ENCODE results near the gene MAGED1. TPM values are rescaled to one million over a fixed set of nuclear protein-coding genes. Genes with fewer than 3 reads are reported as not detected.

The MAGED1 gene, protein sequence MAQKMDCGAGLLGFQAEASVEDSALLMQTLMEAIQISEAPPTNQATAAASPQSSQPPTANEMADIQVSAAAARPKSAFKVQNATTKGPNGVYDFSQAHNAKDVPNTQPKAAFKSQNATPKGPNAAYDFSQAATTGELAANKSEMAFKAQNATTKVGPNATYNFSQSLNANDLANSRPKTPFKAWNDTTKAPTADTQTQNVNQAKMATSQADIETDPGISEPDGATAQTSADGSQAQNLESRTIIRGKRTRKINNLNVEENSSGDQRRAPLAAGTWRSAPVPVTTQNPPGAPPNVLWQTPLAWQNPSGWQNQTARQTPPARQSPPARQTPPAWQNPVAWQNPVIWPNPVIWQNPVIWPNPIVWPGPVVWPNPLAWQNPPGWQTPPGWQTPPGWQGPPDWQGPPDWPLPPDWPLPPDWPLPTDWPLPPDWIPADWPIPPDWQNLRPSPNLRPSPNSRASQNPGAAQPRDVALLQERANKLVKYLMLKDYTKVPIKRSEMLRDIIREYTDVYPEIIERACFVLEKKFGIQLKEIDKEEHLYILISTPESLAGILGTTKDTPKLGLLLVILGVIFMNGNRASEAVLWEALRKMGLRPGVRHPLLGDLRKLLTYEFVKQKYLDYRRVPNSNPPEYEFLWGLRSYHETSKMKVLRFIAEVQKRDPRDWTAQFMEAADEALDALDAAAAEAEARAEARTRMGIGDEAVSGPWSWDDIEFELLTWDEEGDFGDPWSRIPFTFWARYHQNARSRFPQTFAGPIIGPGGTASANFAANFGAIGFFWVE
- polyA plus RNA-seq (ENCODE audit: insufficient read length), result 251 TPM

DNA sequence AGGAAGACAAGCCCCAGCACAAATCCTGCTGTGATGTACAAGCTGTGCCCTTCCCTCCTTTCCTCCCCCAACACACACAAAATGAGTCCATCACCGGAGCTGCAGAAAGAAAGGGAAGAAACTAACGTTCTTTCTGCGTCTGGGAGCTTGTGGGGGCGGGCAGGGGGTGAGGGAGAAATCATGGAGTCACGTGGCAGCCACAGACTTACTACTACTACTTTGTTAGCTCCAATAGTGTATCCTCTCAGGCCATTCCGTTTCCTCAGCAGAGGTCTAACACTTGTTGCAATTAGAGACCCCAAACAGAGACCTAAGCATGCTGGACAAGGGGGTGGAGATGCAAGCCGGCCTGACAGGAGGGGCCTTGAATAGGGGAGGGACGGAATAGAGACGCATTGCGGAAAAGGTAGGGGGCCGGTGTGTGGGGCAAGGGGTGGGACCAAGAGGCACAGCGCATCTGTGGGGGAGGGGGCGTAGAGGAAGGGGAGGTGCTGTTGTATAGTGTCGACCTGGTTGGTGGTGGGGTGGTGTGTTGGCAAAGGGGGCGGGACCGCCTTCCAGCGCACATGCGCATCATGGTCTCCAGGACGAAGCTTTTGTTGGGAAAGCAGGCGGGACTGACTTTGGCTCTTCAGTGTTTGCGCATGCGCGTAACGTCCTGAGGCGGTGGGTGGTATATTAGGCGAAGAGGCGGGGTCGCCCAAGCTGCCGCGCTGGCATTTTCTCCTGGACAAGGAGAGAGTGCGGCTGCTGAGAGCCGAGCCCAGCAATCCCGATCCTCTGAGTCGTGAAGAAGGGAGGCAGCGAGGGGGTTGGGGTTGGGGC lies at the start of gene MAGED1:
Gene MAGED1 (plus strand): TSS at position 703 of the 825 bp plus-strand sequence. CDS start 682 bp downstream, outside the sequence.
- DNase-seq (ENCODE audit: low read depth), result peak; percentile 86

DNA sequence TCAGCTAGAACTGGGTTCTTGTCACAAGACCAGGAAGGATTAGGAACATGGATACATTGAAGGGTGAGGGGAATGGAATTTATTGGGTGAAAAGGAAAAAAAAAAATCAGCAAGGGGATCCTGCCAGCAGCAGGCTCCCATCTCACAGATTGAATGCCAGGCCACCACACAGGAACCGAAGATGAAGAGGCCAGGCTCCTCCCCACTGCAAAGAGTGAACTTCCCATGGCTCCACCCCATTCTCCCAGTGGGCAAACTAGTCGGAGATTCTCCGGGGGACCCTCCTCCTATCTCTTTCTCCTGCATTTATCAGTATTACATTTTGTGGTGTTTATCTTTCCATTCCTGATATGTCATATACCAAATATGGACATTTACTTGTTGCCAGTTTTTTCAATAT lies 46.0 kb upstream of the MAGED1 start:
- DNase-seq (ENCODE audit: low read depth), result no peak

DNA sequence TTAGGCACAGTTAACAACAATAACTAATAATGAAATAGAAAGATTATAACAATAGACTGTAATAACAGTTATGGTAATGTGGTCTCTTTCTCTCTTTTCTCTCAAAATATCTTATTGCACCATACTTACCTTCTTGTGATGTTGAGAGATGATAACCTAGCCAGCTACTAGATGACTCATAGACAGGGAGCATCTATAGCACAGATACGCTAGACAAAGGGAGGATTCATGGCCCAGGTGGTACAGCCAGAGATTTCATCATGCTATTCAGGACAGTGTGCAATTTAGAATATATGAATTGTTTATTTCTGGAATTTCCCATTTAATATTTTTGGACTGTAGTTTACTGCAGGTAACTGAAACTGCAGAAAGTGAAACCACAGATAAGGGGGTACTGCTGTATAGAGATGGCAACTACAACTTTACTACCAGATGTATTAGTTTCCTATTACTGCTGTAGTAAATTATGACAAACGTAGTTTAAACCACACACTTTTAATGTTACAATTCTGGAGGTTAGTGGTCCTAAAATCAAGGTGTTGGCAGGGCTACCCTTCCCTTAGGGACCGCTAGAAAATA lies 41.8 kb upstream of the MAGED1 start:
- no peak for DNase-seq (ENCODE audit: low read depth)

DNA sequence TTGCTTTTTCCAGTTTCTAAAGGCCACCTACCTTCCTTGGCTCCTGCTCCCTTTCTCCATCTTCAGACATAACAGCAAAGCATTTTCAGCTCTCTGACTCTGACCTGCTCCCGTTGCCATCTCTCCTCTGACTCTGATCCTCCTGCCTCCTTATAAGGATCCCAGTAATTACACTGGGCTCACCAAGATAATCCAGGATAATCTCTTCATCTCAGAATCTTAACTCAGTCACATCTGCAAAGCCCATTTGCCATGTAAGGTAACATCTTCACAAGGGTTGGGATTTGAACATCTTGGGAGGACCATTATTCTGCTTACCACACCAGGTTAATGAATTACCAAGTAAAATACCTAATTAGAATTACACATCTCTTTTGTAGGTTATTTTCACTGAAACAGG lies 41.3 kb upstream of the MAGED1 start:
- no peak for DNase-seq (ENCODE audit: low read depth)

DNA sequence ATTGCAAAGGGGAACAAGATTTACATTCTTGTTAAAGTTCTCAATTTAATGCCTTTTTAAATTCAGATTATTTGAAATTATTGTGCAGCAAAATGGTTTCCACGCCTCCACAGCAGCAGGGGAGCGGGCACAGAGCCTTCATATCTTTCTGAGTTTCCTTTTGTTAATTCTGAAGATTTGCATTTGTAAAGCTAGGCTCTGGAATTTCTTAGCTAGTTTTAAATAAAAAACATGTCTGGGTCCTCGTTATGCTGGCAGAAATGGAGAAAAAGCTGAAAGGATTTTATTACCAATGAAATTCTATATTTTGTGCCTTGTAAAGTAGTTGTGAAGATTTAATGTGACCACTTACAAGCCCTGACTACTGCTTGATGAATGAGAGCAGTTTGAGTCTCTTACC lies 40.8 kb upstream of the MAGED1 start:
- DNase-seq (ENCODE audit: low read depth), result no peak

DNA sequence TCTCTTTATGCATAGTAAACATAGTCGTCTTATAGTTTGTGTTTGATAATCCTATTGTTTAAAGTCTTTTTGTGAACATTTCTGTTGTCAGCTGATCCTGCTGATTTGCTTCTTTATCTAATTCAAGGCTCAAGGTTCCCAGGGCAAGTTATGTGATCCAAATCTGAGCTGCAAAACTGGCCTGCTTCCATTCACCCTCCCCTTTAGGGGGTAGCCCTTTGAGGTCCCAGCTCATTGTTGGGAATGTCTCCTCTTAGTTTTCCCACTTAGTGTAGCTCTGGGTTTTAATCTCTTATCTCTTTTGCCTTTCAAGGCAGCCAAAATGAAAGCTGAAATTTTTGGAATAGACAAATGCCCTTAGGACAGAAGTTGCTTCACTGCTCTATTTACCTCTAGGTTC lies 40.2 kb upstream of the MAGED1 start:
- DNase-seq (ENCODE audit: low read depth), result no peak

DNA sequence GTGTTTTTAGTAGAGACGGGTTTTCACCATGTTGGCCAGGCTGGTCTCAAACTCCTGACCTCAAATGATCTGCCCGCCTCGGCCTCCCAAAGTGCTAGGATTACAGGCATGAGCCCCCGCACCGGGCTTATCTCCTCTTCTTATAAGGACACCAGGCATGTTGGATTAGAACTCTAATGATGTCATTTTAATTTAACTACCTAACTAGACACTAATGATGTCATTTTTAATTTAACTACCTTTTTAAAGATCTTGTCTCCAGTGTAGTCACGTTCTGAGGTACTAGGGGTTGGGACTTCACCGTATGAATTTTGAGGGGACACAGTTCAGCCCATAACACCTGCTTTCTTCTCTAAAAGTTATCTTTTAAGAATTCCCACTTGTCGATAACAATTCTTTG lies 37.7 kb upstream of the MAGED1 start:
- DNase-seq (ENCODE audit: low read depth), result no peak

DNA sequence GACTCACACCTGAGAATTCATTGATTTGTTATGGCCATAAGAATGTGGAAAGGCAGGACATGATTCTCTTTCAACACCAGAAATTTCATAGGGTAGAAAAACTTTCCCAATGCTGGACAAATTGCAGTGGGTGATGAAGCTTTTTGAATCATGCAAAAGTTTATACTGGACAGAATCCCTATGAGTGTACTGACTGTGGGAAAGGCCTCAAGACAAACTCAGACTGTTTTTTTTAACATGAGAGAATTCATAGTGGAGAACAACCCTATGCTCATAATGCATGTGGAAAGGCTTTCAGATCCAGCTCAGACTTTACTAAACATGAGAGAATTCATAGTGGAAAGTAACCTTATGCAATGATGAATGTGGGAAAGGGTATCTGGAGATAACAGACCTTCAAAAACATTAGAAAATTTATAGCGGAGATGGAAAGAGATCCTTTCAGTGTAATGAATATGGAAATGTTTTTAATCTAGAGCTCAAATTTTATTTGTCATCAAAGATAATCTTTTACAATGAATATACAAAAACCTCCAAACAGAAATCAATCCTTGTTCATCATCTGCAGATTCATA lies 36.2 kb upstream of the MAGED1 start:
- no peak for DNase-seq (ENCODE audit: low read depth)

DNA sequence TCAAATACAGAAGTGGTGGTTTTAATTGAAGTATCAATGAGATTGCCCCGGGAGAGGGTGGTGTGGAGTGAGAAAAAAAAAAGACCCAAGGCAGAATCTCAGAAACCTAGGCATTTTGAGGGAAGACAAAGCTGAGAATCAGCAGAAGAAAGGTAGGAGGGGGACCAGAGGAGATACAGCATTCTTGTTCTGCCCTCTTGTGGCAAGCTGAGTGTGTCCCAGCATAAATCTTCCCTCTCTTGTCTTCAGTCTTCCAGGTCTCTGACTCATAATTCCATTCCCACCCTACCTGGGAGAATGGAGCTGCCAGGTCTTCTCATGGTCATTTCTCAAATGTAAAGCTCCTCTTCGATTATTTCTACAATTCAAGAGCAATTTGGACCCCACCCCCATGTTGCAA lies 32.7 kb upstream of the MAGED1 start:
- peak; percentile 11 for DNase-seq (ENCODE audit: low read depth)

DNA sequence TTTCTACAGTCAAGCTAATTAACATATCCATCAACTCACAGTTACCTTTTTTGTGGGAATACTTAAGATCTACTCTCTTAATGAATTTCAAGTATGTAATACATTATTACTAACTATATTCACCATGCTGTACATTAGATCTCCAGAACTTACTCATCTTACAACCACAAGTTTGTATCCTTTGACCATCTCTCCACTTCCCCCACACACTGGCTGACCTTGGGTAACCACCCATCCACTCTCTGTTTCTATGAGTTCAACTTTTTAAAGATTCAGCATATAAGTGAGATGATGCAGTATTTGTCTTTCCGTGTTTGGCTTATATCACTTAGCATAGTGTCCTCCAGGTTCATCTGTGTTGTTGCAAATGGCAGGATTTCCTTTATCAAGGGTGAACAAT lies 30.5 kb upstream of the MAGED1 start:
- no peak for DNase-seq (ENCODE audit: low read depth)

DNA sequence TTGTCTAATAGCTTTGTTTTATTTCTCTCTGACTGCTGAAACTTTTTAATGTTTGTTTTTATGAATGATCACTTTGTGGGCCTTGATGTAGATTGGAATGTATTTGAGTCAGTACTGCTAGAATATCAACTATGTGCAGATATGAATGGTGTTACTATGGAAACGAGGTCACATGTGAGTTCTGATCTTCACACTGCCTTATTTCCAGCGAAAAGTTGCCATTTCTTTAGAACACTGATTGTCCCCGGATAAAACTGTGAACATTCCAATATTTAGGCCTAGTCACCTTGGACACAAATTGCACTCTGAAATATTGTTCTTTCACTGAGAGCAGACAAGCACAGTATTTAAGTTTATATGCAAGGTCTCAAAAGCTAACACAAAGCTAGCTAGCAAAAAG lies 27.2 kb upstream of the MAGED1 start:
- DNase-seq (ENCODE audit: low read depth), result no peak

DNA sequence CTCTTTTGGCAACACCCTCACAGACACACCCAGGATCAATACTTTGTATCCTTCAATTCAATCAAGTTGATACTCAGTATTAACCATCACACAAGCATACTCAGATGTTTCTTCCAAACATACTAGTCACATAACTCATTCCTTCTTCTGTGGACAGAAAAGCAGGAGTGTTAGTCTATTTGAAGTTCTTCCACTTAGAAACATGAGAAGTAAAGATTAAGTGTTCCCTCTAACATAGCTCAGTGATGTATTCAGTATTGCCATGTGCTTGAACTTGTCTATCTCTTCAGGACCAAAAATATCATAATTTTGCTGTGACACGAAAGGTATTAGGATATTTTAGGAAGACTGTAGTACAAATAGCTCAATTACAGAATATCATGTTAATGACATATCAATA lies 25.8 kb upstream of the MAGED1 start:
- DNase-seq (ENCODE audit: low read depth), result no peak

DNA sequence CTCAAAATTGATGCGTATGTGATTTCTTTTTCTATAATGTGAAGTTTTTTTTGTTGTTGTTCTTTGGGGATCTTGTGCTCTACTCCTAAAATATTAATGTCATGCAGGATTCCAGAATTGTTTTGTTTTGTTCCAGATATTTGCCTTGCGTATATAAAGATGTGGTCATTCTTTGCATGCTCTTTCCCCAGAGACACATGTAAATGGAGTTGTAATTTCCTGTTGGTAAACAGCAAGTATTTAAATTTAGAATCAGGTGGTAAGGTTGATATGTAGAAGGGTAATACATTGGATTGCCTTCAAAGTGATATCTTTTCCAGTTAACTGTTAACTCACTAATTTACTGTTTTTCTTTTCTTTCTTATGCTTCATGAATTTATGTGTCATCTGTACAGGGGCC lies 23.1 kb upstream of the MAGED1 start:
- no peak for DNase-seq (ENCODE audit: low read depth)

DNA sequence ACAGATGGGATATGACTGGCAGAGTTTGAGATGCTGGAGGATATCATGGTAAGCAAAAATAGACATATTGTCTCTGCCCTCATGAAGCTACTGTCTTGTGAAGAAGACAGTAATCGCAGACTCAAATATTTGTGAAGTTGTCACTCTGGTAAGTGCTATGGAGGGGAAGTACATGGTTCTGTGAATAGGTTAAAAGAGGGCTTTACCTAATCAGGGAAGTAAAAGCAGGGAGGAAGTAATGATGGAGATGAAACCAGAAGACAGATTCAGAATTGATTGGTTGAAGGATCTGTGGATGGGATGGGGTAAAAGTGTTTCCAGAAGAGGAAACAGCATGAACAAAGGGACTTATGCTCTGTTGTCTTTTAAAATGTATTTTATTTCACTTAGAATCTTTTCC lies 19.3 kb upstream of the MAGED1 start:
- DNase-seq (ENCODE audit: low read depth), result no peak

DNA sequence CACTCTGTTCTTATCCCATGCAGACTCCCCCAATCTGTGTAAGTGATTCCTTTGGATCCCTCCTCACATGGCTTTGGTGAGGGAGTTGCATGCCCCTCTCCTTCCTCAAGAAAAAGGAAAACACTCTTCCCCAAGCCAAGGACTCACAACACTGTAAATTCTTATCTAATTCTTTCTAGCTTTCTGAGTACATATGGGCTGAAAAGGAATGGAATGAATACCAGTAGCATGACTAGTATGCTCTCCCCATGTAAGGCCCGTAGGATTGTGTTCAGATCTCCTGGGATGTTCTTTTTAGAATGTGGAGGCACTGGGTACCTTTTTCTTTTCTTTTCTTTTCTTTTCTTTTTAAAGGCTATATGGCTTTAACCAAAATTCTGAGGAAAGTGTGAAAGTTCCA lies 17.0 kb upstream of the MAGED1 start:
- DNase-seq (ENCODE audit: low read depth), result no peak

DNA sequence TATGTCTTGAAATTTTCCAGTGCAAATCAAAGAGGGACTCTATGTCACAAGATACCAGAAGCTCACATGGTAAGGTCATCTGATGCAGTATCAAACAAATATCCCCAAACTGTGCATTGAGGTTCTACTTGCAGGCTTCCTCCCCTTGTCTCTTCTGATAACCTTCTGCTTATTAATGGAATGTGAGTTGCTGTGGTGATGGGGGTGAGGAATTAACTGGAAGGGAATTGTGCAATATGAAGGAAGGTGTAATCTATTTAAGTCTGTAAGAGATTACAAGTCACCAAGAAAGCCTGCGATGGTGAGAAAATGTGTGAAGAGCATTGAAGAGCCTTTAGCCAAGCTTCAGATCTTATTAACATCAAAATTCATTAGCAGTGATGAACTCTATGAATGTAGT lies 15.4 kb upstream of the MAGED1 start:
- no peak for DNase-seq (ENCODE audit: low read depth)

DNA sequence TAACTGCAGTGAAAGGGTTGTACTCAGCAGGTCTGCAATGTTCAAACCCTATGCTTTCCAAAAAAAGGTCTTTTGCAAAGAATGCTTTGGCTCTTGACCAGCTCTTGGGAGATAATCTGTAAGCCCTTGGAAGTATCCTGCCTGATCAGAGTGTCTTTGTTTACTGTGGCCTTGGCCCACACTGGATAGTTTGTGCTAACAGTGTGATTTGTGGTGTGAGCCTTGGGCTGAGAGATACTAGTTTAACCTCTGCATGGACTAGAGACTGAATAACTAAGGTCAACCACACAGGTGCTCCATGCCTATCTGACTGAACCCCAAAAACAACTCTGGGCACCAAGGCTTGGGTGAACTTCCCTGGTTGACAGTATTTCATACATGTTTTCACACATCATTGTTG lies 3.6 kb upstream of the MAGED1 start:
- DNase-seq (ENCODE audit: low read depth), result no peak

DNA sequence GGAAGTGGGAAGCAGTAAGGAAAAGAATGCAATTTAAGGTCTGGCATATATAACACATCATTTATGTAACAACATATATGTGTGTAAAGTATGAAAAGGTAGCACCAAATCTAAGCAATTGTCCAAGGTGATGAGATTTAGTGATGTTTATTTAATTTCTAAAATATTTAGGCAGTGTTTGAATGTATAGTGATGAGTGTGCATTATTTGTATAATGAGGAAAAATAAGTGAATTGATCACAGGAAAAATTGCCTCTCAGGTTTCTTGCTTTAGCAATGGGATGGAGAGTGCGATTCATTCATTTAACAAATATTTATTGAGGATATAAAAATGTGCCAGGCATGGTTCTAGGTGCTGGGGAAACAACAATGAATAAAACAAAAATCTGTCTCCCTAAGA lies 2.2 kb upstream of the MAGED1 start:
- DNase-seq (ENCODE audit: low read depth), result no peak

DNA sequence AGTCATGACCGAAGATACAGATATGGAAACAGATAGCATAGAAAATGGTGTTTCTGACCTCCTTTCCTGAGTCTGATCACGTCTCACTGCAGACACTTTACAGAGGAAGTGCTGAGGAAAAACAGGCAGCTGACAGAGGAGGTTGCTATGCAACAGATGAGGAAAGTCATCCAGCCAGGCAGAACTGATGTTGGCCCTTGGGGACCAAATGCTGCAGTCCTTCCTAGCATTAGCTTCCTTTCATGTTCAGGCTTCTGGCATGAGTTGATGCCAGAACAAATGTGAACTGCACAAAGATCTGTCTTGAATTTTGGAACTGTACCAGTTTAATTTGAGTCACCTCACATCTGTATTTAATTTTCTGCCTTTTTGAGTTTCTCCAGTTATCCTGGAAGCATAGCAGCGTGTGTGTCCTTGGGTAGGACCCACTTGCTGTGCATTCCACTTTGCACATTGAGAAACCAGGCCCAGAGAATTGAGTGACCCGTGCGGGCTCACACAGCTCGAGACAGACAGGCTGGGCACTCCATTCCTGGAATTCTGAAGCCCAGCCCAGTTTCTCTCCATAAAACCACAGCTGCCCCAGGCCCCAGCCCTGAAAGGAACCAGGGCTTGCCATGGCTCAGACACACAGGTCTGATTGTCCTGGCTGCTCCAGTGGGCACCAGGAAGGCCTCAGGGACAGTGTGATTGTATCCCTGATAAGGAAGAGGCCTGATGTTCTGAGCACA lies 1.4 kb upstream of the MAGED1 start:
- DNase-seq (ENCODE audit: low read depth), result peak; percentile 93

DNA sequence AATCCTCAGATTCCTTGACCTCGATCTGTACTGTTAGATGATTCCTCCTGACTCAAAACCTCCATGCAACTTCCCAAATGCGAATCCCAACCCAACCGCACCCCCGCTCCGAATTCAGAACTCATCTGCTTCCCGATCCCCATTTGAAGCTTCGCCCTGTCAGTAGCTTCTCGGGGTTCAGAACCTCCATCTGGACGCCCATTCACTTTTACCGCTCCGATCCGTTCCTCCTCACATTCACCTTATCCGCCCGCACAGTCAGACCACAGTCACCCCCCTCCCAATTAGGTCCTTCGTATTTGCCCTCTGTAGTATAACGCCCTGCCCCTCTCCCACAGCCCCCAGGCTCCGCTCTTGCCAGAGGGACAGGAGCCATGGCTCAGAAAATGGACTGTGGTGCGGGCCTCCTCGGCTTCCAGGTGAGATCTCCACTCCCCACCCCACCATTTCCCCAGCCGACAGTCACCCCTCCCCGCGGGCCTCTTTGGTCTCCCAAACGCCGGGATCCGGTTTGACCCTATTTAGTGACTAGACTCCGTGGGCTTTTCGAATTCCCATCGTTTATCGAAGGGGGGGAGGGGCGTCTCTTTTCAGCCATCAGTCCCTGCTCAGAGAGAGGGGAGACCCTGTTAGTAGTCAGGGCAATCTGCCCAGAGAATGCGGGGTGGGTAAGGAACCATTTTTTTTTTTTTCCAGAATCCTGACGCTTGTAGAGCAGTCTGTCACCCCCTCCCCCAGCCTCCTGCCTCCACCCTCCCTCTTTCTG lies 691 bp downstream of the MAGED1 start:
- DNase-seq (ENCODE audit: low read depth), result no peak

Measured in forelimb muscle (tissue), 1 donor.